Tongue (tissue), 2 donors: ENCODE data around the gene OLFM1. TPM values are rescaled to one million over a fixed set of nuclear protein-coding genes. Genes with fewer than 3 reads are reported as not detected.
A peak's percentile ranks its signal among the peaks of the same experiment; 100 is the strongest.

Source experiments
- DNase-seq: peaks from one replicate; pipeline ENCODE4 v3.0.0-alpha.2; 2015
- total RNA-seq: library from RNA; depleted of rRNA; stranded (reverse); fragments of >200 nt; gene quantifications from one replicate; pipeline ENCODE4 v1.2.3, GENCODE V29; 2014

OLFM1 gene
- total RNA-seq, 1 donor from 2014 or later: 10.7 TPM

DNA sequence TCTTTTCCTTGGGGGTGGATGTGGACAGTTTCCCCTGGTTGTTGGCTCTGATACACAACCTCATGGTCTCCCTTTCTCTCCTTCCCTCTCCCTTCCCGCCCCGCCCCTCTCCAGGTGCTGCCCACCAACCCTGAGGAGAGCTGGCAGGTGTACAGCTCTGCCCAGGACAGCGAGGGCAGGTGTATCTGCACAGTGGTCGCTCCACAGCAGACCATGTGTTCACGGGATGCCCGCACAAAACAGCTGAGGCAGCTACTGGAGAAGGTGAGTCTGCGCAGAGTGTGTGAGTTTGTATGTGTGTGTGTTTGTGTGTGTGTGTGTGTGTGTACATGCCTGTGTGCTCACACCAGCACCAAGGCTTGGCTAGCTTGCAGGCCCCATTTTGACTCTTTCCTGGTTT, 2.6 kb downstream of the OLFM1 start:
- no peak for DNase-seq

- DNase-seq: peak; percentile 31
These were observed 3.1 kb downstream of the OLFM1 start for GRCh38 chr9:135090547-135090946.

GRCh38 chr9:135091545-135091944, 4.1 kb downstream of the OLFM1 start:
- no peak for DNase-seq

DNA sequence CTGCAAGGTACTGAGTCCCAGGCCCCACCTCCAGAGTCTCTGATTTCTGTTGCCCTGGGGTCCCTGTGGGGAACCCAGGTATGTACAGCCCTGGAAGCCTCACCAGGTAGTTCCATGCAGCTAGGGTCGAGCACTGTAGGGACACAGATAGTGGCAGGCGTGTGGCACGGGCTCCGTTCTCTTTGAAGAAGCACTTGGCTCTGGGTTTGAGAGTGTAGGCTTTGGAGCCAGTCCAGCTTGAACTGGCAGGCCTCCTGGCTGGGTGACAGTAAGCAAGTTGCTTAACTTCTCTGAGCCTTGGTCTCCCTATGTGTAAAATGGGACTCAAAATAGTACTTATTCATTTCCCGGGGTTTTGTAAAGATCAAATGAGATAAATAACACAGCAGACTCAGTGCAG, 5.6 kb downstream of the OLFM1 start:
- DNase-seq: no peak

DNA sequence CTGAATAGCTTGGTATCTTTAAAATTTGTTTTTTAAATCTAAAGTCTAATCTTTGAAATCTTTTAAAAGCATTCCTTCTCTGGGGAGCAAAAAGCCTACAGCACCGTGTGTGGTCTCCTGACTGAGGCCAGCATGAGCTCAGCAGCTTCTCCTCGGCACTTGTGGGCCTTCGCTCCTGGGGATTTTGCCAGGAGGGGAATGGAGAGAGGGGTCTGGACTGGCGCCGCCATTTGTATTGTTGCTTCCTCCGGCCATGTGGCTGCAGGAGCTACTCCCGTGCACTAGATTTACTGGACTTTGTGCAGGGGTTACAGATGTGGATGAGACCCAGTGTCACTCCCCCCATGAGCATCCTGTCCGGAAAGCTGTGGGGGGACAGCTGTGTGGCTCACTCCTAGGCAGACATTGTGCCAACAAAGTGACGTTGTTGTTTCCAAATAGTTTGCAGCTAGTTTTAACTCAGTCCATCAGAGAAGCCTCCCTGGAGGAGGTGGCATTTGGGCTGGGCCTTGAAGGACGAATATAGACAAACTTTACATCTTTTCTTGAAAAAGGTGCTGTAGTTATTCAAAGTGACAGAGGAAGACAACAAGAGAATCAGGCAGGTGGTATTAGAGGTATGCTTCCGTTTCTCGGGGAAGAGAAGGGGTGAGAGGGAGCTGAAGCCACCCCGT, 6.6 kb downstream of the OLFM1 start:
- no peak for DNase-seq

DNA sequence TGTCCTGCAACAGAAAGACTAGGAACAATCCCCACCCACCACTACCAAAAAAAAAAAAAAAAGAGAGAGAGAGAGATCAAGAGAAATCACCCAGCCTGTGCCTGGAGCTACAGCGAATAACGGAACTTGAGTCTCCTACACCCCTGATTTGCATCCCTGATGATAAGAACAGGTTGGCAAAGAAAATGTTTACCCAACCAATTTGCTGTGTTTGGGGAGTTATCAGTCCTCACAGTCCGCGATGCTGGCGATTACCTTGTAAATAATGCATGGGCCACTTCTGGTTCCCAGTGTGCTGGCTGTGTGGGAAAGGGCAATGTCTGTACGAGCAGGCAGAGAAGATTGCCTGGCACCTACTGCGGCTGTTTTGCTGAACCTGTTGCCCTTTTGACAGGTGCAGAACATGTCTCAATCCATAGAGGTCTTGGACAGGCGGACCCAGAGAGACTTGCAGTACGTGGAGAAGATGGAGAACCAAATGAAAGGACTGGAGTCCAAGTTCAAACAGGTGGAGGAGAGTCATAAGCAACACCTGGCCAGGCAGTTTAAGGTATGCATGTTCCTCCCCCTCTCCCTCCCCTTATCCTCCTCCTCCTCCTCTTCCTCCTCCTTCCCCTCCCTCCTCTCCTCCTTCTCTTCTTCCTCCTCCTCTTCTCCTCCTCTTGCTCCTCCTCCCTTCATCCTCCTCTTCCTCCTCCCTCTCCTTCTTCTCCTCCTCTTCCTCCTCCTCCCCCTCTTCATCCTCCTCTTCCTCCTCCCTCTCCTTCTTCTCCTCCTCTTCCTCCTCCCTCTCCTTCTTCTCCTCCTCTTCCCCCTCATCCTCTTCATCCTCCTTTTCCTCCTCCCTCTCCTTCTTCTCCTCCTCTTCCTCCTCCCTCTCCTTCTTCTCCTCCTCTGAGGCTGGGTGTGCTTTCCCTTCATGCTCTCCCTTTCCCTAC, 8.3 kb downstream of the OLFM1 start:
- DNase-seq: no peak

GRCh38 chr9:135096408-135096895, 9.0 kb downstream of the OLFM1 start:
- DNase-seq: no peak

DNA sequence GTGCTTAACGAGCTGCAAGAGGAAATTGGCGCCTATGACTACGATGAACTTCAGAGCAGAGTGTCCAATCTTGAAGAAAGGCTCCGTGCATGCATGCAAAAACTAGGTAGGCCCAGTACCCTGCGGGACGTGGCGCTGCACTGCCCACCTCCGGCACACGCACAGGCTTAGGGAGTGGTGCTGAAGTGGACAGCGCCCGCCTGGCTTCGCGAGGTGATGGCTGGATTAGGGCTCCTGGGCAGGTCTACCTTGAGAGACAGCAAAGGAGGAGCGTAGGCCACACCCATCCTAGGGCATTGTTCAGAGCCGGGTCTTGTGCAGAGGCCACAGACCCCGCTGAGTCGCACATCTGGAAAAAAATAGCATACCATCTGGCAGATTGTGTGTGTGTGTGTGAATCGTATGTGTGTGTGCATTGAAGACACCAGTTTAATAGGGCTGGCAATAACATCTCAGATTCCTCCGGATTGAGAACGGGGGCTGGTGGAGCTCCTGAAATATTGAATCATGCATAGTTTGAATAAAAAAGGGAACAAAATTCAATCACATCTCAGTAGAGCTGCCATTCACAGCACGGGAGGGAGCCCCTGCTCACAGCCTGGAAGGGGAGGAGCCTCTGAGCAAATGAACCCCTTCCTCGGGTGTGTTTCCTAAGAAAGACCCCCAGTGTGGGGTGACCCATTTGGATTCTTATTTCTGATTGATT, 11.1 kb downstream of the OLFM1 start:
- DNase-seq: peak; percentile 74

DNA sequence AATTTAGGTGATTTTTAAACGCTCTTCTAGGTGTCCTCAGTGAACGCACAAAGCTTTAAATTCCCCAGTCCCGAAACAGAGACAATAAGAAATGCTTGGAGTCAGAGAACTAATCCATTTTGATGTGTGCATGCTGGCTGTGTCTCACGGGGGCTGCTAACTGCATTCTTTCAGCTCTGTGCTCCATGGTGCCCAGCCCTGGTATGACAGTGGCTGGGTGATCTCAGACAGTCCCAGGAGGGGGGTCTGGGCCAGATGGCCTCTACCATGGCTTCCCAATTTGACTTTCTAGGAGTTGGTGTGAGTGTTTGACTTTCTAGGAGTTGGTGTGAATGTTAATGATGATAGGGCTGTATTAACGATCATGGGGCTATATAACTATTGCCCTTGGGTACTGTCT, 12.1 kb downstream of the OLFM1 start:
- no peak for DNase-seq

GRCh38 chr9:135100241-135100681, 12.8 kb downstream of the OLFM1 start:
- DNase-seq: no peak

- DNase-seq: no peak
These were observed 13.4 kb downstream of the OLFM1 start for GRCh38 chr9:135100725-135101410.

- no peak for DNase-seq
These were observed 14.0 kb downstream of the OLFM1 start for GRCh38 chr9:135101486-135101885.

GRCh38 chr9:135101926-135102325, 14.5 kb downstream of the OLFM1 start:
- no peak for DNase-seq

DNA sequence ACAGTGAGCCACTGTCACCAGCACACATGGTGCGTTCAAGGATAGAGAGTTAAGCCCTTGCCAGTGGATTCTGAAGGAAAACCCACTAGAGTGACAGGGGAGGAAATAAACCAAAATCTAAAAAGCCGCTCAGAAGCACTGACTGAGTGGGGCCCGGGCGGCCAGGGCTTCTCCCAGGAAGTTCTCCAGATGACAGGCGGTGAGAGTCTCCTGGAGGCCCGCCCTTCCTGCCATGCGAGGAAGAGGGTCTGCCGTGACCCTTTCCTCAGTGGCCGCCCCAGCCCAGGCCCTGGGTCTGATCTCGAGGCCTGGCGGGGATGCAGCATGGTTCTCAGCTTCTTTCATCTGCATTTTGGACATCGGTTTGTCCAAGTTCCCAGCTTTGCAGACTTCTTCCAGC, 14.9 kb downstream of the OLFM1 start:
- no peak for DNase-seq

DNA sequence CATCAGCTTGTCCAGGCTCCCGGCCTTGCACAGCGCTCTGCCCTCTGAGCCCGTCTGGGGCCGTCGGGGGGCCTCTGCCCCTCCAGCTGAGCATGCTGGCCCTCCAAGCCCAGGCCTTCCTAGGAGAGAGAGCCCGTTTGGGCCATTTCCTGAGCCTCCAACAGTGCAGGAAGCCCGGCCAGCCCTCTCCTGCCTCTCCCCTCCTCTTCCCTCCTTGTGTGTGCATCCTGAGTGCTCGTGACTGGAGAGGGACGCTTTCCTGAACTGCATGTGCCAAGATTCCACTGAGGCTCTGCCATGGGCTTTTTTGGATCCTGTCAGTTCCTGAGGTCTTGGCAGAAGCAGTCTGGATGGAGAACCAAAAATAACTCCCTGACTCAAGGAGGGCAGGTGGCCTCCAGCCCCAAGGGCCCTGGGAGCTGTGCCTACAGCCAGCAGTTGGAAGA, 15.6 kb downstream of the OLFM1 start:
- DNase-seq: peak; percentile 51

DNA sequence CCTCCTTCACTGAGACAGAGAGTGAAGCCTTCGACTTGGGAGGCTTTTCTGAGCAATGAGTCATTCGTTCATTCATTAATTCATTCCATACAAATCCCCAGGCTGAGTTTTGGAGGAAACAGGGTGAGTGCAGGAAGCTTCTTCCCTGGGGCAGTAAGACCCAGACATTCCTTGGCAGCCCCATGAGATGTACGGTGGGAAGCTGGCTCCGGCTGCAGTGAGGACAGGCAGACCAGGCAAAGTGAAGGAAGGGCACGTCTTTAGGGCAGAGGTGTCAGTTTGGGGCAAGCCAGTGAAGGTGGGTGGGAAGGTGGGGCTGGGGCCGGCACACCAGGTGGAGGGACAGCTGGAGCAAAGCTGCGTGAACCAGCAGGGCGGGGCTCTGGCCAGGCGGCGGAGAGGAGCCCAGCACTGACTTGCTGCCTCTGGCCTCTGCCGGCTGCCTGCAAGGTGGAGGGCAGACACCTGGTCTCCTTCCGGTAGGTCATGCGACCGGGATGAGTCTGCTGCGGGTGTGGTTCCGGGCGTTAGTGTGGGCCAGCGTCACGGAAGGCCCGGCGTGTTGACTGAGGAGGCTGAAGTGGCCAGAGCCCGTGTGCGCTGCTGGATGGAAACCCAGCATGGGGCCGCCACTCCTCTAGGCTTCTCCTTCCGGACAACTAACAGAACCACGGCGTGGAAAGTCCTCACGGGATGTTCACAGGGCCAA, 16.6 kb downstream of the OLFM1 start:
- no peak for DNase-seq

DNA sequence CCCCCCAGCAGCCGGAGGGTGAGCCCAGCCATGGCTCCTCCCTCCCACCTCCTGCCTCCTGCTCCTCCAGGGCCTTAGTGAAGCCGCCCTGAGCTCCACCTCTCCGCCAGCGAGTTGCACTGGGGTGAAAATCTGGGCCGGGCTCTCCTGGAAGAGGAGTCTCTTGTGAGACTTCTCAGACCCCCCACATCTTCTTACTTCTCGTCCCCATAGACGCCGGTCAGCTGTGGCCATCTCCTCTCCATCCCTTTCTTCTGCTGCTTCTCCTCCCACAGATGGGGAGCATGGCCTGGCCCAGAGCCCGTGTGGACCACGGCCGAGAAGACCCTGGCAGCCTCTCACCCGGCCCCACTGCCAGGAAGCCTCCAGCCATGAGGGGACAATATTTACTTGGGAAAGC, 17.3 kb downstream of the OLFM1 start:
- DNase-seq: no peak

GRCh38 chr9:135105211-135105745, 17.8 kb downstream of the OLFM1 start:
- no peak for DNase-seq

GRCh38 chr9:135105938-135106491, 18.5 kb downstream of the OLFM1 start:
- no peak for DNase-seq

- DNase-seq: no peak
These were observed 19.2 kb downstream of the OLFM1 start for GRCh38 chr9:135106551-135107270.
